NCI-H524 treated with DMSO at 0.1 percent for 48 hours (cell line): Measurements from ENCODE around the gene KRTAP10-3.
A peak's percentile ranks its signal among the peaks of the same experiment; 100 is the strongest.

Experiments used
- DNase-seq: peaks from one replicate; lab custom pipeline; 2025; lab: John Stamatoyannopoulos, UW

The KRTAP10-3 gene

GRCh38 chr21:44515359-44516165 lies 43.0 kb downstream of the KRTAP10-3 start:
- DNase-seq, result no peak

- no peak for DNase-seq
These were observed 43.7 kb downstream of the KRTAP10-3 start for GRCh38 chr21:44514746-44515358.

- DNase-seq, result no peak
These were observed 44.4 kb downstream of the KRTAP10-3 start for GRCh38 chr21:44514218-44514520.

- DNase-seq, result no peak
These were observed 45.0 kb downstream of the KRTAP10-3 start for GRCh38 chr21:44513389-44514217.

GRCh38 chr21:44512496-44513388 lies 45.9 kb downstream of the KRTAP10-3 start:
- no peak for DNase-seq

GRCh38 chr21:44511938-44512275 lies 46.7 kb downstream of the KRTAP10-3 start:
- DNase-seq, result no peak

GRCh38 chr21:44511219-44511937 lies 47.2 kb downstream of the KRTAP10-3 start:
- no peak for DNase-seq

- DNase-seq, result no peak
These were observed 47.9 kb downstream of the KRTAP10-3 start for GRCh38 chr21:44510508-44511218.

- no peak for DNase-seq
These were observed 48.5 kb downstream of the KRTAP10-3 start for GRCh38 chr21:44510109-44510507.

- peak; percentile 86 for DNase-seq
These were observed 49.1 kb downstream of the KRTAP10-3 start for GRCh38 chr21:44509539-44509938.

GRCh38 chr21:44508711-44509445 lies 49.7 kb downstream of the KRTAP10-3 start:
- DNase-seq, result no peak

- DNase-seq, result no peak
These were observed 50.2 kb downstream of the KRTAP10-3 start for GRCh38 chr21:44508426-44508710.
